A549 (cell line): Measurements from ENCODE around the gene P2RY8. TPM values are rescaled to one million over a fixed set of nuclear protein-coding genes. Genes with fewer than 3 reads are reported as not detected.

Experiments
- ATAC-seq, 2 experiments: fragments of 200-7000 bp in 1 of 2; fragments of >200 bp in 1 of 2; cut with Nextera tagmentation in 1 of 2; cut with Tn5 transposase in 1 of 2; 3 replicates each; pipeline versions ENCODE4 v1.8.0 to v1.9.1; 2018 to 2020; ENCODE audit warnings: mild to moderate bottlenecking in 1 of 2, moderate library complexity in 1 of 2
- CTCF ChIA-PET: fragments of 300-600 bp; sonication (Branson Sonifier 250); formaldehyde crosslinking; extraction: SDS; loops from one replicate; lab custom pipeline; 2021; ENCODE audit warnings: antibody characterized with exemption, inconsistent platforms; lab: Yijun Ruan, JAX
- POLR2A ChIA-PET: fragments of 350-600 bp; formaldehyde crosslinking; extraction: SDS; loops from one replicate; lab custom pipeline; 2021; ENCODE audit warnings: antibody characterized with exemption, inconsistent platforms; lab: Yijun Ruan, JAX
- DNase-seq, 2 experiments: peaks; one replicate each; pipeline versions ENCODE4 v3.0.0 to v3.0.0-alpha.2; 2011 to 2016; ENCODE audit warnings: low read depth in 1 of 2, low spot score in 1 of 2
- FAIRE-seq: peaks from 2 replicates; lab custom pipeline; 2011; peaks lifted over from hg19 to GRCh38; lab: Jason Lieb, UNC
- H3K27ac ChIP-seq, 2 experiments: fragments of >200 bp; sonication (Bioruptor Twin); formaldehyde crosslinking; 3 replicates each; pipeline ENCODE4 v1.5.1; 2016 to 2017
- H3K4me1 ChIP-seq: fragments of >200 bp; sonication (Bioruptor Twin); formaldehyde crosslinking; 3 replicates; pipeline ENCODE4 v1.6.1; 2016
- H3K4me2 ChIP-seq: fragments of >200 bp; sonication (Bioruptor Twin); formaldehyde crosslinking; 3 replicates; pipeline ENCODE4 v1.6.1; 2016
- H3K4me3 ChIP-seq: fragments of >200 bp; sonication (Bioruptor Twin); formaldehyde crosslinking; 3 replicates; pipeline ENCODE4 v1.5.1; 2016
- H3K9me3 ChIP-seq: fragments of >200 bp; sonication (Bioruptor Twin); formaldehyde crosslinking; 3 replicates; pipeline ENCODE4 v1.6.1; 2016
- ATOH8 ChIP-seq: fragments of 250-450 bp; sonication (Bioruptor Pico); IDR thresholded peaks from 2 replicates; pipeline ENCODE4 v1.5.0; 2020; ENCODE audit warnings: low read depth, mild to moderate bottlenecking, moderate library complexity
- BCL3 ChIP-seq: fragments of >200 bp; sonication (Bioruptor Twin); formaldehyde crosslinking; IDR thresholded peaks from 3 replicates; pipeline ENCODE4 v1.6.1; 2016
- CBX2 ChIP-seq: fragments of 200-600 bp; sonication (generic); IDR thresholded peaks from 2 replicates; pipeline ENCODE4 v1.6.1; 2016; ENCODE audit warnings: low read depth, mild to moderate bottlenecking, borderline replicate concordance
- CBX8 ChIP-seq: fragments of 200-600 bp; sonication (generic); IDR thresholded peaks from 2 replicates; pipeline ENCODE4 v1.6.1; 2016
- CEBPB ChIP-seq, 2 experiments: fragments of >200 bp in 1 of 2; sonication (Bioruptor Twin) in 1 of 2; formaldehyde crosslinking in 1 of 2; IDR thresholded peaks; 2 replicates each; pipeline ENCODE4 v1.6.1; 2012 to 2016
- CHD4 ChIP-seq: fragments of 200-600 bp; sonication (generic); IDR thresholded peaks from 2 replicates; pipeline ENCODE4 v1.6.1; 2016; ENCODE audit warnings: antibody characterized with exemption, mild to moderate bottlenecking, borderline replicate concordance
- CTCF ChIP-seq: fragments of >200 bp; sonication (Bioruptor Twin); formaldehyde crosslinking; IDR thresholded peaks from 3 replicates; pipeline ENCODE4 v1.5.1; 2016
- EHMT2 ChIP-seq: fragments of 200-600 bp; sonication (generic); IDR thresholded peaks from 2 replicates; pipeline ENCODE4 v1.6.1; 2016; ENCODE audit warnings: antibody characterized with exemption, low read depth, mild to moderate bottlenecking, moderate library complexity
- ELK1 ChIP-seq: fragments of 150-350 bp; IDR thresholded peaks from 2 replicates; pipeline ENCODE4 v1.6.1; 2014; ENCODE audit warnings: low read depth, mild to moderate bottlenecking, low read length
- EP300 ChIP-seq, 2 experiments: fragments of >200 bp; sonication (Bioruptor Twin); formaldehyde crosslinking; IDR thresholded peaks; 2 replicates in 1 of 2; 3 replicates in 1 of 2; pipeline ENCODE4 v1.6.1; 2016 to 2017
- FOXS1 ChIP-seq: fragments of 250-450 bp; sonication (Bioruptor Pico); IDR thresholded peaks from 2 replicates; pipeline ENCODE4 v1.5.0; 2020; ENCODE audit warnings: mild to moderate bottlenecking, moderate library complexity
- HDAC2 ChIP-seq: fragments of 200-600 bp; sonication (generic); IDR thresholded peaks from 2 replicates; pipeline ENCODE4 v1.6.1; 2016
- KDM5A ChIP-seq: fragments of 200-600 bp; sonication (generic); IDR thresholded peaks from 2 replicates; pipeline ENCODE4 v1.6.1; 2016; ENCODE audit warnings: antibody characterized with exemption, mild to moderate bottlenecking
- MAX ChIP-seq: IDR thresholded peaks from 2 replicates; pipeline ENCODE4 v1.6.1; 2012
- MYC ChIP-seq: IDR thresholded peaks from 2 replicates; pipeline ENCODE4 v1.6.1; 2012; ENCODE audit warnings: mild to moderate bottlenecking, inconsistent platforms, low read length, improper control_type of control experiment, borderline replicate concordance
- NFE2L2 ChIP-seq: fragments of 150-350 bp; conservative IDR thresholded peaks from 2 replicates; pipeline ENCODE4 v1.6.1; 2014; ENCODE audit warnings: low read length
- NR3C1 ChIP-seq: fragments of >200 bp; sonication (Bioruptor Twin); formaldehyde crosslinking; IDR thresholded peaks from 3 replicates; pipeline ENCODE4 v1.6.1; 2017
- PBX3 ChIP-seq: IDR thresholded peaks from 2 replicates; pipeline ENCODE4 v1.6.1; 2012
- PHF8 ChIP-seq: fragments of 200-600 bp; sonication (generic); IDR thresholded peaks from 2 replicates; pipeline ENCODE4 v1.6.1; 2016; ENCODE audit warnings: low read depth, mild to moderate bottlenecking, antibody characterized with exemption, moderate library complexity, borderline replicate concordance
- POLR2A ChIP-seq: IDR thresholded peaks from 2 replicates; pipeline ENCODE4 v1.6.1; 2012; ENCODE audit warnings: mild to moderate bottlenecking, low read length
- POLR2AphosphoS2 ChIP-seq: conservative IDR thresholded peaks from 2 replicates; pipeline ENCODE4 v1.6.1; 2012; ENCODE audit warnings: low read length, improper control_type of control experiment, inconsistent platforms
- RFX5 ChIP-seq: fragments of 450-650 bp; IDR thresholded peaks from 2 replicates; pipeline ENCODE4 v1.7.1; 2014; ENCODE audit warnings: antibody characterized with exemption, mild to moderate bottlenecking, moderate library complexity
- USF2 ChIP-seq: fragments of 450-650 bp; IDR thresholded peaks from 2 replicates; pipeline ENCODE4 v1.6.1; 2014; ENCODE audit warnings: antibody characterized with exemption
- ZC3H11A ChIP-seq: fragments of 450-650 bp; IDR thresholded peaks from 2 replicates; pipeline ENCODE4 v1.6.1; 2014; ENCODE audit warnings: antibody characterized with exemption, mild to moderate bottlenecking
- ZSCAN20 ChIP-seq: fragments of 250-450 bp; sonication (Bioruptor Pico); IDR thresholded peaks from 2 replicates; pipeline ENCODE4 v1.8.0; 2022; ENCODE audit warnings: mild to moderate bottlenecking, moderate library complexity
- WGBS: methylation state at CpG from one replicate; pipeline ENCODE4 v1.1.6; 2017; ENCODE audit errors: missing lambda C conversion rate; 5-methylcytosine and 5-hydroxymethylcytosine counted together
- polyA plus RNA-seq, 4 experiments: library from polyadenylated mRNA; depleted of rRNA in 3 of 4; stranded (reverse); fragments of >200 nt; fragmentation: RNase III in 1 of 4; extraction: RNeasy Plus Mini Kit Qiagen cat#74134 plus additional on column Dnase treatment in 1 of 4; gene quantifications; 2 replicates in 3 of 4; 3 replicates in 1 of 4; pipeline ENCODE4 v1.2.3, GENCODE V29; 2011 to 2017

P2RY8 gene
- polyA plus RNA-seq, 2 of the 4 experiments (the other 2 are of a cell fraction): not detected

- H3K4me2 ChIP-seq: no peak overlapping the region
- no peak overlapping the region for H3K4me3 ChIP-seq
- H3K4me1 ChIP-seq: no peaks in the 10 kb centered on the region
- FAIRE-seq: no peak
- CTCF ChIA-PET: no interaction called here
- WGBS: 94% methylated on average over 19 of the region's 19 CpGs
- no peak for DNase-seq
- peak in 1 of 2 experiments; percentile 9; a peak in 1 of 6 replicates for ATAC-seq
- TF ChIP-seq ZSCAN20: no peak
- TF ChIP-seq ATOH8 (CRISPR knock-in tag): no peak
- no peak for TF ChIP-seq BCL3
- no peak for TF ChIP-seq KDM5A
- no peak for TF ChIP-seq CBX2
- TF ChIP-seq FOXS1: no peak
- no peak for TF ChIP-seq RFX5
- TF ChIP-seq PBX3: no peak
- no peak for TF ChIP-seq NR3C1
- TF ChIP-seq ELK1: no peak
- TF ChIP-seq POLR2AphosphoS2: no peak
- TF ChIP-seq POLR2A: no peak
- no peak for TF ChIP-seq ZC3H11A
- no peak for TF ChIP-seq USF2
- no peak for TF ChIP-seq EP300 (IDR thresholded peaks at IDR 0.05)
- TF ChIP-seq EHMT2: no peak
- no peak for TF ChIP-seq CHD4
- no peak for TF ChIP-seq CEBPB (IDR thresholded peaks at IDR 0.05)
- TF ChIP-seq, all 56 proteins: peak for 0
- H3K9me3 ChIP-seq: peaks cover 9% of the 10 kb centered on the region; the same call in 2 of the 3 replicates
- POLR2A ChIA-PET: no interaction called here
- H3K27ac ChIP-seq: no peak overlapping the region
Measured at GRCh38 chrX:1444561-1445500, 92.2 kb downstream of the P2RY8 start.

- no peak for DNase-seq
- Histone ChIP-seq H3K4me3 (no peak overlapping the region), H3K27ac (no peak overlapping the region), H3K4me2 (no peak overlapping the region), H3K4me1 (no peaks in the 10 kb centered on the region), H3K9me3 (no peaks in the 10 kb centered on the region; the same call in 2 of the 3 replicates)
- no peak for FAIRE-seq
- WGBS: 87% methylated on average over 25 of the region's 26 CpGs
- CTCF ChIA-PET: no interaction called here
- TF ChIP-seq PHF8 (no peak), CTCF (no peak), CBX8 (no peak), EP300 (IDR thresholded peaks at IDR 0.05) (no peak), MYC (no peak), NFE2L2 (no peak), HDAC2 (no peak), POLR2A (no peak), USF2 (no peak), CBX2 (no peak), MAX (no peak), ELK1 (no peak), CEBPB (IDR thresholded peaks at IDR 0.05) (no peak)
- ATAC-seq: no peak
- POLR2A ChIA-PET: no interaction called here
Measured at GRCh38 chrX:1443496-1444075, 93.4 kb downstream of the P2RY8 start.
